Lower lobe of right lung (tissue), 2 donors: Measurements from ENCODE around the gene LIN7B. TPM values are rescaled to one million over a fixed set of nuclear protein-coding genes. Genes with fewer than 3 reads are reported as not detected.

Source experiments
- ATAC-seq, 2 donors: fragments of 200-7000 bp; cut with Tn5 transposase; one replicate each; pipeline ENCODE4 v1.9.1; 2020 to 2022; ENCODE audit warnings: mild to moderate bottlenecking in 2 of 2, moderate library complexity in 2 of 2
- DNase-seq: peaks from one replicate; pipeline ENCODE4 v3.0.0-alpha.2; 2020
- H3K27ac ChIP-seq: fragments of 200-600 bp; one replicate; pipeline ENCODE4 v1.8.0; 2022
- H3K27me3 ChIP-seq: fragments of 200-600 bp; one replicate; pipeline ENCODE4 v1.8.0; 2022; ENCODE audit warnings: low read depth
- H3K36me3 ChIP-seq: fragments of 200-600 bp; one replicate; pipeline ENCODE4 v1.8.0; 2022; ENCODE audit warnings: mild to moderate bottlenecking
- H3K4me1 ChIP-seq: fragments of 200-600 bp; one replicate; pipeline ENCODE4 v1.8.0; 2022
- H3K4me3 ChIP-seq: fragments of 200-600 bp; one replicate; pipeline ENCODE4 v1.8.0; 2022; ENCODE audit warnings: mild to moderate bottlenecking
- H3K9me3 ChIP-seq: fragments of 200-600 bp; one replicate; pipeline ENCODE4 v1.8.0; 2022
- intact Hi-C: fragments of 100-400 bp; cut with DNase I; formaldehyde crosslinking; loops from one replicate; pipeline ENCODE4 v1.11.0; 2022
- total RNA-seq: library from RNA; stranded (reverse); fragmentation: NEBNext Ultra II Directional; extraction: Animal tissue kit (Norgen Biotek cat#: 25700); gene quantifications from one replicate; pipeline ENCODE4 v1.2.1, GENCODE V29; 2021
- TF ChIP-seq, protein P1 (sequence below): fragments of 200-600 bp; IDR thresholded peaks from one replicate; pipeline ENCODE4 v1.8.0; 2022; ENCODE audit warnings: antibody characterized with exemption, mild to moderate bottlenecking
- donor health status: DM: no; HTN: yes; CAD: no; lungs with severe emphysema.

Gene LIN7B
- total RNA-seq, 1 donor from 2014 or later, result 10.6 TPM

DNA sequence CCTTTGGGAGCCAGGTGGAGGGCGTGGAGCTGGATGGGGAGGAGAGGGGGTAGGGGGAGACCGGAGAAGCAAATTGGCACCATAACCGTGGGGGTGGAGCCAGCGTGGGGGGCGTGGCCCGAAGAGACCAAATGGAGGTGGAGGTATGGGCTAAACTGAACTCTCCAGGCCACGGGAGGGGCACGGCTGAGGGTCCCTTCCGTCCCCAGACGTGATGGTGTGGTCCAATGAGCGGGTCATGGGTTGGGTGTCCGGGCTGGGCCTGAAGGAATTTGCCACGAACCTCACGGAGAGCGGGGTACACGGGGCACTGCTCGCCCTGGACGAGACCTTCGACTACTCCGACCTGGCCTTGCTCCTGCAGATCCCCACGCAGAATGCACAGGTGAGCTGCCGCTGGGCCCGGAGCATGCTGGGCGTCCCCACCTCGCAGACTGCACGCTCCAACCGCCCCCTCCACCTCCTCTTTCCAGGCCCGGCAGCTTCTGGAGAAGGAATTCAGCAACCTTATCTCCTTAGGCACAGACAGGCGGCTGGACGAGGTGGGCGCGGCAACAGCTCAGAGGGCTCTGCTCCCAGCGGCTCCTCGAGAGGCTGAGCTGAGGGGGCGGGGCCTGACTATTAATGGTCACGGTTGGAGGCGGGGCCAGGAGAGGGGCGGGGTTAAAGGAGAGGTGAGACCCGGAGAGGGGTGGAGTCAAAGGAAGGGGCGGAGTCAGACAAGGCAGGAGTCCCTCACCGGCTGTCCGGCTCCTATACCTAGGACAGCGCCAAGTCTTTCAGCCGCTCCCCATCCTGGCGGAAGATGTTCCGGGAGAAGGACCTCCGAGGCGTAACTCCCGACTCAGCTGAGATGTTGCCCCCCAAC is 34.8 kb downstream of the LIN7B start:
- no peaks in the 10 kb centered on the region for H3K36me3 ChIP-seq
- peaks cover 58% of the 10 kb centered on the region for H3K4me1 ChIP-seq
- no peaks in the 10 kb centered on the region for H3K9me3 ChIP-seq
- peak; percentile 98 for DNase-seq
- H3K4me3 ChIP-seq, result peak overlapping the region; percentile 90
- no peaks in the 10 kb centered on the region for H3K27me3 ChIP-seq
- peak; percentile 90 to 92 for ATAC-seq
- TF ChIP-seq, protein P1, sequence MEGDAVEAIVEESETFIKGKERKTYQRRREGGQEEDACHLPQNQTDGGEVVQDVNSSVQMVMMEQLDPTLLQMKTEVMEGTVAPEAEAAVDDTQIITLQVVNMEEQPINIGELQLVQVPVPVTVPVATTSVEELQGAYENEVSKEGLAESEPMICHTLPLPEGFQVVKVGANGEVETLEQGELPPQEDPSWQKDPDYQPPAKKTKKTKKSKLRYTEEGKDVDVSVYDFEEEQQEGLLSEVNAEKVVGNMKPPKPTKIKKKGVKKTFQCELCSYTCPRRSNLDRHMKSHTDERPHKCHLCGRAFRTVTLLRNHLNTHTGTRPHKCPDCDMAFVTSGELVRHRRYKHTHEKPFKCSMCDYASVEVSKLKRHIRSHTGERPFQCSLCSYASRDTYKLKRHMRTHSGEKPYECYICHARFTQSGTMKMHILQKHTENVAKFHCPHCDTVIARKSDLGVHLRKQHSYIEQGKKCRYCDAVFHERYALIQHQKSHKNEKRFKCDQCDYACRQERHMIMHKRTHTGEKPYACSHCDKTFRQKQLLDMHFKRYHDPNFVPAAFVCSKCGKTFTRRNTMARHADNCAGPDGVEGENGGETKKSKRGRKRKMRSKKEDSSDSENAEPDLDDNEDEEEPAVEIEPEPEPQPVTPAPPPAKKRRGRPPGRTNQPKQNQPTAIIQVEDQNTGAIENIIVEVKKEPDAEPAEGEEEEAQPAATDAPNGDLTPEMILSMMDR, result no peak
- intact Hi-C loops, result no loop called here
- peak overlapping the region; percentile 81 for H3K27ac ChIP-seq

DNA sequence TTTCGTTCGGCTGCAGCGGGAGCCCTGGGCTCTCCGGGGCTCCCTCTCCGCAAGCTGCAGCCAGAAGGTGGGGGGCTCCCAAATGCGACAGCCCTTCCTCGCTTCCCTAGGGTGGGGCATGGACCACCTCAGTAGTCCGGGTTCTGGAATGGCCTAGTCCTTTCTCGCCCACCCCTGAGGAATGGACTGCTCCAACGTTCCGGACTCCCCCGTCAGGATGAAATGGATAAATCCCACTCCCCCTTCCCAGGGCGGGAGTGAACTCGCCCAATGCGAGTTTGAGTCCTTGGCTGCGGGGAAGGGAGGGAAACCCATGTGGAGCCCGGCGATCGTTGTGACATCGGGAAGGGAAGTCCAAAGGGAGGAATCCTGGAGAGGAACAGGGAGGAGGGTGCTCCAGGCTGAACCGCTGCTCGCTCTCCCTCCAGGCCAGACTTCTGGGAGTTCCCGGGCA is 35.5 kb downstream of the LIN7B start:
- H3K36me3 ChIP-seq, result no peaks in the 10 kb centered on the region
- peak; percentile 51 to 57 for ATAC-seq
- intact Hi-C loops, result no loop called here
- peaks cover 58% of the 10 kb centered on the region for H3K4me1 ChIP-seq
- TF ChIP-seq, protein P1, result no peak
- peak overlapping the region; percentile 81 for H3K27ac ChIP-seq
- H3K27me3 ChIP-seq, result no peaks in the 10 kb centered on the region
- H3K4me3 ChIP-seq, result peak overlapping the region; percentile 90
- DNase-seq, result peak; percentile 68
- H3K9me3 ChIP-seq, result no peaks in the 10 kb centered on the region

DNA sequence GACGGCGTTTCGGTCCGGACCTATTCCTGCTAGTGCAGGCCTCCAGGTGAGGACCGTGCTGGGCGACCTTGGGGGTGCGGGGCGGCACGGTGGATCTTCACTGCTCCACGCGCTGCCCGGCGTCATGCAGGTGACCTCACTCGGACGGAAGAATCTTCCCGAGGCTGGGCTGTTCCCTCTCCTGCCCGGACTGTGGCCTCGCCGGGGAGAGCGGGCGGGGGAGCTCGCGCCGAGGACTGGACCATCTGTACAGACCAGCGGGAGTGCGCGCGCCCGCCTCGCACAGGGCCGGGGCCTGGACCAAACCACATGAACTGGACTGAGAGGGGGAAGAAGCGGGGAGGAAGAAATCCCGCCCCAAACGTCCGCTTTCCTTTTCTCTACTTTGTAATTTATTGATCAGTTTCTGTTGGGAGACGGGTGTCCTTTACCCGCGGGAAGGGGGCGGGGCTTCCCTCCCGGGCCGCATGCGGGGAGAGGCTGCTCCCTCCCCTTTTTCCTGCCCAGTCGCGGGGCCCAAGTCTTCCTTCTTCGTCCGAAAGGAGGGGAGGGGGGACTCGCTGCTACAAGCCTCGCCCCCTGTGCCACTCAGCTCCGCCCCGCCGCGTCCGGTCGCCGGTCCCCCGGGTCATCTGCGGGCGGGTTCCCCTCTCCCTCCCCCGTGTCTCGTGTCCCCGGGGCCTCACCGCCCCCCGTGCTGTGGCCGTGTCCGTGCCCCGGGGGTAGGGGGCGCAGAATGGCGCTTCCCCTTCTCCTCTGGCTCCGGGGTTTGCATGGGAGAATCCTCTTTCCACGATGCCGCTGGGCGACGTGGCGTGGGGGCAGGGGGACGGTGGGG is 36.2 kb downstream of the LIN7B start:
- Histone ChIP-seq H3K27ac (peak overlapping the region; percentile 81), H3K9me3 (no peaks in the 10 kb centered on the region), H3K4me1 (peaks cover 56% of the 10 kb centered on the region), H3K36me3 (no peaks in the 10 kb centered on the region), H3K27me3 (no peaks in the 10 kb centered on the region), H3K4me3 (peak overlapping the region; percentile 90)
- ATAC-seq, result peak; percentile 79
- TF ChIP-seq, protein P1, result no peak
- peak; percentile 87 for DNase-seq
- intact Hi-C loops, result no loop called here

DNA sequence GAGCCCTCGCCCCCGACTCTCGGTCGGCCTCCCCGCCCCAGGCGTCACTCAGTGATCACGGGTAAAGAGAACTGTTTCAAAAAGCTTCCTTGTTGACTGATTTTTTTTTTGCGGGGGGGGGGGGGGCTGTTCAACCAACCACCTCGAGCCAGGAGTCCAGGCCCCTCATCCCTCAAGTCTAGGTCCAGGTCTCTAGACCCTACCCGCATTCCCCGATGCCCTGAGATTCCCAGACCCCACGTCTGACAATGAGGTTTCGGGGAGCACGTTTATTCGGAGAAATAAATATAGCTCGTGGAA is 36.7 kb downstream of the LIN7B start:
- no peaks in the 10 kb centered on the region for H3K27me3 ChIP-seq
- no peak for ATAC-seq
- DNase-seq, result no peak
- TF ChIP-seq, protein P1, result no peak
- H3K27ac ChIP-seq, result peak overlapping the region; percentile 81
- intact Hi-C loops, result no loop called here
- no peaks in the 10 kb centered on the region for H3K36me3 ChIP-seq
- no peaks in the 10 kb centered on the region for H3K9me3 ChIP-seq
- peaks cover 51% of the 10 kb centered on the region for H3K4me1 ChIP-seq
- peak overlapping the region; percentile 90 for H3K4me3 ChIP-seq

DNA sequence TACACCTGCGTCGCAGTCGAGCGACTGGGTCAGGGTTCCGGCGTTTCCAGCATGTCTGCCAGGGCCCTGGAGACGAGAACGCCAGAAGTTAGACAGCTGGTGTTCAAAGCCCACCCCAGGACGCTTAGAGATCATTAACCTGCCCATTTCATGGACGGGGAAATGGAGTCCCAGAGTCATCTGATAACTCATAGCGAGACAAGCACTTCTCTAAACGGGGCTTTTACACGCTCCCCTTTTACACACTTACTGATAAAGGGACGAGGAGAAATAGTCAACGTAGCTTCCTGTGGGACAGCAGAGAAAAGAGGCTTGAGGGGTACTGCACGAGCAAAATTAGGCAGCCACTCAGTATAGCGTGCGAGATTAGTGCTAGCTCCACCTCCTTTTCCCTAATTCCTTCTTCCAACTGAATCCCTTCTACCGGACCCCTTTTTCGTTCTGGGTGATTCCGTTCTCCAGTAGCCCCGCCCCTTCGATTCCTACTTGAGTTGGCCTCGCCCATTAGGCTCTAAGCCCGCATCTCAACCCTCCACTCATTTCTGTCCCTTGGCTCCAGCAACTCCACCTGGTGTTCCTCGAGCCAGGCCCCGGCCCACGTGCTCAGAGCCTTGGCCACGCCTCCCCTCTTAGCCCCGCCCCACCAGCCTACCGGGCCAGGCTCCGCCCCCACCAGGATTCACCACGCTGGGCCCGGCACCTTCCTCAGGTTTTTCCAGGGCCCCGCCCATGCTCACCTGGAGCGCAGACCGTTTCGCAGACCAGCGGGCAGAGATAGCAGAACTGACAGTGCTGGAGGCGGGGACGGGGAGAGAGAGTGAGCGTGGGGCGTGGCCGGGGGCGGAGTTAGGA is 37.3 kb downstream of the LIN7B start:
- ATAC-seq (peak; percentile 57 to 71), DNase-seq (peak; percentile 88)
- intact Hi-C loops, result no loop called here
- TF ChIP-seq, protein P1, result no peak
- no peaks in the 10 kb centered on the region for H3K36me3 ChIP-seq
- no peak overlapping the region for H3K27ac ChIP-seq
- peak overlapping the region; percentile 90 for H3K4me3 ChIP-seq
- H3K4me1 ChIP-seq, result peaks cover 45% of the 10 kb centered on the region
- no peaks in the 10 kb centered on the region for H3K9me3 ChIP-seq
- H3K27me3 ChIP-seq, result no peaks in the 10 kb centered on the region
